GM12878 (cell line): ENCODE measurements around the gene ABHD11.

ENCODE experiments used
- CTCF ChIP-seq, 3 experiments: IDR thresholded peaks in 2 of 3; conservative IDR thresholded peaks in 1 of 3; 2 replicates each; pipeline ENCODE4 v1.5.1; 2011; ENCODE audit warnings: low read depth in 3 of 3, low read length in 3 of 3, mild to moderate bottlenecking in 3 of 3, control low read depth in 2 of 3, moderate library complexity in 2 of 3, inconsistent platforms in 1 of 3, mixed read lengths in 1 of 3; ENCODE audit not compliant: control insufficient read depth in 2 of 3, insufficient read depth in 1 of 3; ENCODE audit errors: extremely low read depth in 1 of 3
- E2F4 ChIP-seq: IDR thresholded peaks from 2 replicates; pipeline ENCODE4 v1.6.1; 2012; ENCODE audit warnings: low read depth, low read length, improper control_type of control experiment
- EZH2 ChIP-seq: IDR thresholded peaks from 2 replicates; pipeline ENCODE4 v1.6.1; 2012; ENCODE audit warnings: low read depth, mild to moderate bottlenecking, control low read depth, inconsistent platforms, low read length, borderline replicate concordance; ENCODE audit not compliant: control insufficient read depth
- HDAC6 ChIP-seq: fragments of 200-600 bp; sonication (generic); IDR thresholded peaks from one replicate; pipeline ENCODE4 v1.8.0; 2017; ENCODE audit warnings: antibody characterized with exemption; ENCODE audit not compliant: unreplicated experiment
- MYC ChIP-seq: IDR thresholded peaks from 2 replicates; pipeline ENCODE4 v1.6.1; 2011; ENCODE audit warnings: mild to moderate bottlenecking, low read length, moderate library complexity, inconsistent platforms; ENCODE audit not compliant: insufficient read depth, insufficient replicate concordance, insufficient read length, severe bottlenecking
- NFIC ChIP-seq: IDR thresholded peaks from 2 replicates; pipeline ENCODE4 v1.6.1; 2012; ENCODE audit warnings: low read depth, mild to moderate bottlenecking, inconsistent platforms, low read length, moderate library complexity
- NR2C1 ChIP-seq: fragments of 450-650 bp; IDR thresholded peaks from 2 replicates; pipeline ENCODE4 v1.6.1; 2017; ENCODE audit warnings: antibody characterized with exemption, mild to moderate bottlenecking, moderate library complexity
- POLR2A ChIP-seq: IDR thresholded peaks from 2 replicates; pipeline ENCODE4 v1.6.1; 2011; ENCODE audit warnings: low read depth, mild to moderate bottlenecking, low read length
- POLR2AphosphoS2 ChIP-seq: IDR thresholded peaks from 2 replicates; pipeline ENCODE4 v1.6.1; 2011; ENCODE audit warnings: low read depth, mild to moderate bottlenecking, low read length, improper control_type of control experiment, moderate library complexity
- POLR2AphosphoS5 ChIP-seq: IDR thresholded peaks from 2 replicates; pipeline ENCODE4 v1.6.1; 2011; ENCODE audit warnings: mild to moderate bottlenecking, low read length, inconsistent platforms
- TBL1XR1 ChIP-seq: IDR thresholded peaks from 2 replicates; pipeline ENCODE4 v1.6.1; 2012; ENCODE audit warnings: low read depth, low read length, improper control_type of control experiment
- TCF12 ChIP-seq: IDR thresholded peaks from 2 replicates; pipeline ENCODE4 v1.6.1; 2011; ENCODE audit warnings: low read depth, mild to moderate bottlenecking, low read length
- ZNF24 ChIP-seq: fragments of 450-650 bp; IDR thresholded peaks from 2 replicates; pipeline ENCODE4 v1.6.1; 2017; ENCODE audit warnings: antibody characterized with exemption, mild to moderate bottlenecking

GRCh38 chr7:73715648-73716317, 22.8 kb downstream of the ABHD11 start:
- TF ChIP-seq MYC (no peak), POLR2A (no peak), CTCF (IDR thresholded peaks at IDR 0.05 in 2 of 3, conservative IDR thresholded peaks at IDR 0.05 in 1 of 3; ENCODE audit: control insufficient read depth in 2 of 3, extremely low read depth in 1 of 3, insufficient read depth in 1 of 3, low read depth in 3 of 3, low read length in 3 of 3) (no peak), E2F4 (no peak), POLR2AphosphoS2 (no peak), HDAC6 (no peak), ZNF24 (no peak), TCF12 (no peak), NR2C1 (no peak), NFIC (no peak), POLR2AphosphoS5 (no peak), TBL1XR1 (no peak), EZH2 (no peak)
